PC-3 (cell line): Measurements from ENCODE around the gene ELL2. TPM values are rescaled to one million over a fixed set of nuclear protein-coding genes. Genes with fewer than 3 reads are reported as not detected.

ENCODE experiments used
- ATAC-seq: fragments of 200-7000 bp; cut with Tn5 transposase; 2 replicates; pipeline ENCODE4 v1.9.1; 2020; ENCODE audit warnings: mild to moderate bottlenecking, moderate library complexity
- BruUV-seq: library from RNA; stranded (reverse); fragments of 400-500 nt; replicated peaks from 2 replicates; lab custom pipeline; 2021; lab: Mats Ljungman, UMichigan
- CTCF ChIA-PET: fragments of 300-600 bp; sonication (Branson Sonifier 250); formaldehyde crosslinking; loops from one replicate; lab custom pipeline; 2022; ENCODE audit warnings: antibody characterized with exemption; lab: Charles Lee
- POLR2A ChIA-PET: fragments of 300-600 bp; sonication (Branson Sonifier 250); formaldehyde crosslinking; loops from one replicate; lab custom pipeline; 2022; ENCODE audit warnings: antibody characterized with exemption; ENCODE audit not compliant: unreplicated experiment; lab: Charles Lee
- DNase-seq: peaks from one replicate; pipeline ENCODE4 v3.0.0-alpha.2; 2015
- H2AFZ ChIP-seq: fragments of 300-600 bp; sonication (generic); 2 replicates; pipeline ENCODE4 v1.6.0; 2016; ENCODE audit warnings: antibody characterized with exemption, low read length
- H3F3A ChIP-seq: fragments of 300-600 bp; sonication (generic); one replicate; pipeline ENCODE4 v1.6.0; 2017; ENCODE audit warnings: antibody characterized with exemption, low read length, control low read depth, mild to moderate bottlenecking; ENCODE audit not compliant: unreplicated experiment
- H3K27ac ChIP-seq: fragments of 300-600 bp; sonication (generic); 2 replicates; pipeline ENCODE4 v1.5.1; 2016; ENCODE audit warnings: mild to moderate bottlenecking, low read length
- H3K27me3 ChIP-seq: fragments of 300-600 bp; sonication (generic); 2 replicates; pipeline ENCODE4 v1.6.1; 2016; ENCODE audit warnings: low read length, mixed read lengths
- H3K36me3 ChIP-seq: fragments of 300-600 bp; sonication (generic); 2 replicates; pipeline ENCODE4 v1.6.1; 2016; ENCODE audit warnings: low read depth, mixed run types, low read length, mixed read lengths
- H3K4me1 ChIP-seq: fragments of 300-600 bp; sonication (generic); 2 replicates; pipeline ENCODE4 v1.5.1; 2016; ENCODE audit warnings: low read length; ENCODE audit not compliant: insufficient read depth
- H3K4me2 ChIP-seq: fragments of 300-600 bp; sonication (generic); 2 replicates; pipeline ENCODE4 v1.6.0; 2016; ENCODE audit warnings: low read length
- H3K4me3 ChIP-seq: fragments of 300-600 bp; sonication (generic); 2 replicates; pipeline ENCODE4 v1.5.1; 2016; ENCODE audit warnings: mild to moderate bottlenecking, low read length, mixed read lengths
- H3K79me2 ChIP-seq: fragments of 300-600 bp; sonication (generic); 2 replicates; pipeline ENCODE4 v1.6.1; 2017; ENCODE audit warnings: low read length, mixed read lengths
- H3K9ac ChIP-seq: fragments of 300-600 bp; sonication (generic); 2 replicates; pipeline ENCODE4 v1.6.0; 2016; ENCODE audit warnings: mild to moderate bottlenecking, low read length
- H3K9me2 ChIP-seq: fragments of 300-600 bp; sonication (generic); replicated peaks from 2 replicates; pipeline ENCODE4 v1.6.1; 2016; ENCODE audit warnings: mixed run types, low read length, mixed read lengths
- H3K9me3 ChIP-seq: fragments of 300-600 bp; sonication (generic); 2 replicates; pipeline ENCODE4 v1.6.1; 2016; ENCODE audit warnings: low read length, mixed read lengths
- H4K20me1 ChIP-seq: fragments of 300-600 bp; sonication (generic); 2 replicates; pipeline ENCODE4 v1.6.1; 2016; ENCODE audit warnings: low read length, mixed read lengths
- CTCF ChIP-seq: fragments of 300-600 bp; sonication (generic); conservative IDR thresholded peaks from 2 replicates; pipeline ENCODE4 v1.5.1; 2017; ENCODE audit warnings: antibody characterized with exemption, low read depth, mild to moderate bottlenecking, low read length
- EZH2 ChIP-seq: fragments of 300-600 bp; sonication (generic); IDR thresholded peaks from one replicate; pipeline ENCODE4 v1.6.1; 2017; ENCODE audit warnings: antibody characterized with exemption, mild to moderate bottlenecking, low read length; ENCODE audit not compliant: unreplicated experiment
- EZH2phosphoT487 ChIP-seq: fragments of 300-600 bp; sonication (generic); IDR thresholded peaks from 2 replicates; pipeline ENCODE4 v1.6.1; 2018; ENCODE audit warnings: mild to moderate bottlenecking, antibody characterized with exemption, low read length, borderline replicate concordance
- intact Hi-C: fragments of 100-400 bp; cut with micrococcal nuclease; formaldehyde crosslinking; loops from 2 replicates; pipeline ENCODE4 v1.9.0; 2023
- total RNA-seq: library from RNA; depleted of rRNA; stranded (reverse); fragments of >200 nt; gene quantifications from 2 replicates; pipeline ENCODE4 v1.2.3, GENCODE V29; 2014

ELL2 gene
- total RNA-seq, 1 experiment from 2014 or later: 72.2 TPM

- no peaks in the 10 kb centered on the region for H3K27me3 ChIP-seq
- ATAC-seq (no peak), DNase-seq (no peak)
- H3K4me2 ChIP-seq: no peak overlapping the region
- no peaks in the 10 kb centered on the region for H3K9me3 ChIP-seq
- no peaks in the 10 kb centered on the region for H3F3A ChIP-seq
- no peak overlapping the region for H3K27ac ChIP-seq
- H3K79me2 ChIP-seq: no peaks in the 10 kb centered on the region
- no TSS peak for BruUV-seq
- no peaks in the 10 kb centered on the region for H3K36me3 ChIP-seq
- no peak overlapping the region for H3K9ac ChIP-seq
- H3K4me1 ChIP-seq: peaks cover 6% of the 10 kb centered on the region; the same call in 1 of the 2 replicates
- no peak overlapping the region for H3K4me3 ChIP-seq
- H4K20me1 ChIP-seq: no peaks in the 10 kb centered on the region
- TF ChIP-seq CTCF: no peak
- H2AFZ ChIP-seq: no peak overlapping the region
- ChIA-PET POLR2A (no interaction called here), CTCF (no interaction called here)
- no peaks in the 10 kb centered on the region for H3K9me2 ChIP-seq
- intact Hi-C loops: no loop called here
Observed at GRCh38 chr5:95988877-95989276, 27.2 kb upstream of the ELL2 start.

- CTCF ChIA-PET: no interaction called here
- no peaks in the 10 kb centered on the region for H3K79me2 ChIP-seq
- no peaks in the 10 kb centered on the region for H3F3A ChIP-seq
- BruUV-seq: no TSS peak
- H2AFZ ChIP-seq: no peak overlapping the region
- intact Hi-C loops: no loop called here
- POLR2A ChIA-PET: interaction anchor here (0.6 kb wide), 1 partner anchor 35 kb away, joined by 4 read pairs; no protein-coding TSS in a partner anchor
- no peak overlapping the region for H3K9ac ChIP-seq
- peaks cover 6% of the 10 kb centered on the region; the same call in 1 of the 2 replicates for H3K4me1 ChIP-seq
- H3K9me3 ChIP-seq: no peaks in the 10 kb centered on the region
- H3K4me3 ChIP-seq: no peak overlapping the region
- TF ChIP-seq CTCF (no peak), EZH2 (no peak), EZH2phosphoT487 (no peak)
- no peaks in the 10 kb centered on the region for H3K27me3 ChIP-seq
- H3K4me2 ChIP-seq: no peak overlapping the region
- no peak for ATAC-seq
- H4K20me1 ChIP-seq: no peaks in the 10 kb centered on the region
- no peaks in the 10 kb centered on the region for H3K36me3 ChIP-seq
- H3K27ac ChIP-seq: no peak overlapping the region
- DNase-seq: no peak
- H3K9me2 ChIP-seq: no peaks in the 10 kb centered on the region
Observed at GRCh38 chr5:95988094-95988493, 26.4 kb upstream of the ELL2 start.

GRCh38 chr5:95986937-95987520, 25.4 kb upstream of the ELL2 start:
- H3K27me3 ChIP-seq: no peaks in the 10 kb centered on the region
- peaks cover 6% of the 10 kb centered on the region; the same call in 1 of the 2 replicates for H3K4me1 ChIP-seq
- ATAC-seq (no peak), DNase-seq (no peak)
- CTCF ChIA-PET: no interaction called here
- POLR2A ChIA-PET: no interaction called here
- H4K20me1 ChIP-seq: no peaks in the 10 kb centered on the region
- BruUV-seq: no TSS peak
- H3K9ac ChIP-seq: no peak overlapping the region
- no peaks in the 10 kb centered on the region for H3K36me3 ChIP-seq
- H3K9me2 ChIP-seq: no peaks in the 10 kb centered on the region
- no peak overlapping the region for H3K4me3 ChIP-seq
- no peak overlapping the region for H3K4me2 ChIP-seq
- no peaks in the 10 kb centered on the region for H3F3A ChIP-seq
- no peak for TF ChIP-seq EZH2phosphoT487
- no peak for TF ChIP-seq CTCF
- no peak for TF ChIP-seq EZH2
- no peak overlapping the region for H3K27ac ChIP-seq
- intact Hi-C loops: no loop called here
- H2AFZ ChIP-seq: no peak overlapping the region
- no peaks in the 10 kb centered on the region for H3K9me3 ChIP-seq
- H3K79me2 ChIP-seq: no peaks in the 10 kb centered on the region
